ENCODE results near the gene SPRY4.
"Not testable (repeated sequence)": the region's sequence is repeated elsewhere in the genome, so short reads cannot be mapped to it uniquely, and the experiment has no call there.

SPRY4 gene

DNA sequence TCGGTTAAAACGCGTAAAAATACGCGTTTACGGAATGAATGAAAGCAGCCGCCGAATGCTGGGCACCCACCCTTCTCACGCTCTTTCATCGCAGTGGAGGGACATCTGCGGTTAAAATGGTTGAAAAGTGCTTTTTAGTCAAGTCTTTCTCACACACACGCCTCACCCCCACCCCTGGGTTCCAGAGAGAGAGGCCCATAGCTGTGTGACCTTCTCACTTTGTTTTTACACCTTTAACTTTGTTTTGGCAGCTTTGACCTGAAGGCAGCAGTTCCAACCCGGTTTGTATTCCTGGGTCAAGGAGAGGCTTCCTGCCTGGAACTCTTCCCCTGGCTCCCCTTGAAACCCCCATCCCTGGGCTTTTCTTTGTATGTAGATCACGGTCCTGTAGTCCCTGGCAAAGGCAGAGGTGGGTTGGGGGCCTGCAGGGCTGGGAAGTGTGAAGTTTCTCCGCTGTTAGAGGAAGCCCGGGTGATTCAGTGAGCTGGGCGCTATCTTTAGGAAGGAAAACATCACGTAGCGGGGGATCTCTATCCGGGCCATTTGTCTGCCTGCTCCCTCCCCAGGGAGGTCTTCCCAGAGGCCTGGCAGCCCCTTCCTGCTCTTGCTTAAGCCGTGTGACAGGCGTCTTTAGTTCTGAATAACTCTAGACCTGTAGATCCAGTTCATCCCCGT is 29.6 kb downstream of the SPRY4 start:
- DNase-seq (ENCODE audit: low read depth in 2 of 2), result no peak

DNA sequence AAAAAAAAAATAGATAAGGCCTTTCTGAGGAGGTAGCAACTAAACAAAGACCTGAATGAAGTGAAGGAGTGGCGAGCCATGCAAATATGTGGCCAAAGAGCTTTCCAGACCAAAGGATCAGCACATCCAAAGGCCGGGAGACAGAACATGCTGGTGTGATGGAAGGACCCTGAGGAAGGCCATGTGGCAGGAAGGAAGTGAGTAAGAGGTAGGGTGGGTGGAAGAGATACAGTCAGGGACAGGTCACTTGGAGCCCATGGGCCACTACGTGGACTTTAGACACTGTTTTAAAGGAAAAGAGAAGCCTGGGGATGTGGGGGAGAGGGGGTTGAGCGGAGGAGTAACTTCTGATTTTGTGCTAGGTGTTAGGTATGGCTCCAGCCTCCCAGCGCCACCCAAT is 31.3 kb downstream of the SPRY4 start:
- DNase-seq (ENCODE audit: low read depth in 2 of 2), result no peak

- DNase-seq (ENCODE audit: low read depth in 2 of 2), result no peak
Measured at GRCh38 chr5:142292808-142293207, 32.0 kb downstream of the SPRY4 start.

GRCh38 chr5:142292249-142292648 is 32.6 kb downstream of the SPRY4 start:
- no peak for DNase-seq (ENCODE audit: low read depth in 2 of 2)

- no peak for DNase-seq (ENCODE audit: low read depth in 2 of 2)
Measured at GRCh38 chr5:142290577-142291299, 34.1 kb downstream of the SPRY4 start.

DNA sequence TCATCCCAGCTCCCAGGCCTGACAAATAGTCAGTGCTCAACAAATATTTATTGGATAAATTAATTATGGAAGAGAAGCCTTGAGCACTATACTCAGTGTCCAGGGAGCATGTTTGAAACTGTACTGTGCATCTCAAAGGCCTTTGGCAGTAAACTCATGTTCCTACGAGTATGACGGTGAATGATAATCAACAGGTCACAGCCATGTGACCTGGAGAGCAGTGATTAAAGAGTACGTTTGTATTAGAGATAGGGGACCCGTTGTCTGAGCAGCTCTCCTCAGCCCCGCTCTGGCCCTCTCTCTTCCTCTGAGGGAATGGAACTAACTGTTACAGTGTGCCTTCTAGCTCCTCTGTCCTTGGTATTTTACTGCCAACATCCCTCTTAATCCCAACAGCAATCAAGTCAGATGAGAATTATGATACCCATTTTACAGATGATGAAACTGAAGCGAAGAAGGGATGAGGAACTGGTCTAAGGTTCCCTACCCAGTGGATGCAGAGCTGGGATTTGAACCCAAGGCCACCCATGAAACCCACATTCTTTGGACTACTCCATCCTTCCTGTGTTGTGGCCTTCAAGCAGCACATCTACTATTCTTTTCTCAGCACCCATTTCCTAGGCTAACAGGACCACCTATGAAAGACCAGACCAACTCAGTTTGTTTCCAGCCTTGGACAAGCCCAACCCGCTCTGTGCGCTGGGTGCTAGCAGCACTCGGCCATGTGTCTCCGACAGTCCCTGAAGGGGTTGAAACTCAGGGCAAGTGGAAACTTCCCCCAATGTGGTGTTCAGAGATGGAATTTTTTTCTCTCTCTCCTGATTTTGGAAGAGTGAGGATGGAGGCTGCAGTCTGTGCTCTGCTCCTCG is 34.9 kb downstream of the SPRY4 start:
- no peak for DNase-seq (ENCODE audit: low read depth in 2 of 2)

GRCh38 chr5:142287973-142288313 is 36.9 kb downstream of the SPRY4 start:
- DNase-seq (ENCODE audit: low read depth in 2 of 2), result no peak

DNA sequence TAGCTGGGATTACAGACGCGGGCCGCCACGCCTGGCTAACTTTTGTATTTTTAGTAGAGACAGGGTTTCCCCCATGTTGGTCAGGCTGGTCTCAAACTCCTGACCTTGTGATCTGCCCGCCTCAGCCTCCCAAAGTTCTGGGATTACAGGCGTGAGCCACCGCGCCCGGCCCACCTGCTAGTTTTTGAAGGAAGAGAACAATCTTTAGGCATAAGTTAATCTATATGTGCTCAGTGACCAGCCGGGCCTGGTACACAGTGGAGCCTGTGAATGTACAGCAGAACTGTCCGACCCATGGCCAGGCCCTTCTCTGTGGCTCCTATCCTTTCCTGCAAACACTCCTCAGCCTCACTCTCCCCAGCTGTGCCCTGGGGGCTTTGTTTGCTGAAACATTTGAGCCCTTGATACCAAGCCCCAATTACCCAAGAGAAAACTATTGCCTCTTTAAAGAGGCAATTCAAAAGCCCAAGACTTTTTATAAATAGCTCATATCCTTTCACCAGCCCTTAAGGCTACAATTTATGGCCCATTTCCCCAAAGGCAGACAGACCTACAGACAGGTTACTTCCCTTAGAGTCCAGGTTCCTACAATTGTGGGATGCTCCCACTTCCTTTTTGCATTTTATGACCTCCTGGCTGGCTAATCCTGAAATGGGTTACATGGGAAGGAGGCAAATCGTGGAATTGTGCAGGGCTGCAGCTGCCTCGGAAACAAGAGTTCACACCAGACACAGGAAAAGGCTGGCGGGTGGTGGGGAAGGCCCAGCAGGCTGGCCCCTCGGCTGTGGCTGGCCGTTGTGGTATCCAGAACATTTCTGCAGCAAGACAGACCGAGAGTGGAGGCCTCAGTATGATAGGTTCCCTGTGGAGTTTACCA is 37.5 kb downstream of the SPRY4 start:
- DNase-seq (ENCODE audit: low read depth in 2 of 2), result no peak

DNA sequence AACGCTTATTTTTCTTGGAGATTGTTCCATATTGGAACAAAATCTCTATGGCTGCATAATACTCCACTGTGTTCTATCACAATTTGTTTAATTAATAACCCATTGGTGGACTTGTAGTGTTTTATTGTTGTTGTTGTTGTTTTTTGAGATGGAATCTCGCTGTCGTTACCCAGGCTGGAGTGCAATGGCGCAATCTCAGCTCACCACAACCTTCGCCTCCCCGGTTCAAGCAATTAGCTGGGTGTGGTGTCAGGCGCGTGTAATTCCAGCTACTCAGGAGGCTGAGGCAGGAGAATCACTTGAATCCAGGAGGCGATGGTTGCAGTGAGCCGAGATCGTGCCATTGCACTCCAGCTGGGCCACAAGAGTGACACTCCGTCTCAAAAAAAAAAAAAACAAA is 38.7 kb downstream of the SPRY4 start:
- DNase-seq (ENCODE audit: low read depth in 2 of 2), result no peak

DNA sequence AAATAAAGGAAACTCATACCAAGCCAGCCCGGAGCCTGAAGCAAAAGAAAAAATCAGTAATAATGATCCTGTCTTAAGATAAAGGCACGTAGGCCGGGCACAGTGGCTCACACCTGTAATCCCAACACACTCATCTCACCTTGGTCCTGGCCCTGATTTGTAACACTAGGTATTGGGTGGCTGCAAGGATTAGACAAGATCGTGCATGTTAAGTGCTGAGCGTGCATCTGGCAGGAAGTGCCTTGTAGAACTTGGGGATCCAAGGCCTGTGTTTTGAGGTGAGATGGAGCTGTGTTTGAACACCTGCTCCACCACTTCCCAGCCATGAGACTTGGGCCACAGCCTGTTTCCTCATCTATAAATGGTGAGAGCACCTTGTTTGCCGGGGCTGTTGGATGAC is 41.5 kb downstream of the SPRY4 start:
- no peak for DNase-seq (ENCODE audit: low read depth in 2 of 2)

DNA sequence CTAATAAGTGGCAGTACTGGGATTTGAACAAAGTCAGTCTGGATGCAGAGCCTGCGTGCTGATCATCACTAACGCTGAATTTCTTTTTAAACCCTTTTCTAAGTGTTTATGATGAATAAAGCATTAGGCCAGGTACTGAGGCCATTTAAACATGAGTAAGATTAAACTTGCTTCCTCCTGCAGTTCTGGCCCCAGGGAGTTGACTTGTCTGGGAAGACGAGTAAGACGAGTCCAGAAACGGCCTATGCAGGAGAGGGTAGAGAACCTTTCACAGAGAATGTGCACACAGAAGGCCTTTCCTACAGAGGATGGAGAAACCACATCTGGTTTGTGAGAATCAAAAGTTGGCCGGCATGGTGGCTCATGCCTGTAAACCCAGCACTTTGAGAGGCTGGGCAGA is 42.9 kb downstream of the SPRY4 start:
- no peak for DNase-seq (ENCODE audit: low read depth in 2 of 2)

DNA sequence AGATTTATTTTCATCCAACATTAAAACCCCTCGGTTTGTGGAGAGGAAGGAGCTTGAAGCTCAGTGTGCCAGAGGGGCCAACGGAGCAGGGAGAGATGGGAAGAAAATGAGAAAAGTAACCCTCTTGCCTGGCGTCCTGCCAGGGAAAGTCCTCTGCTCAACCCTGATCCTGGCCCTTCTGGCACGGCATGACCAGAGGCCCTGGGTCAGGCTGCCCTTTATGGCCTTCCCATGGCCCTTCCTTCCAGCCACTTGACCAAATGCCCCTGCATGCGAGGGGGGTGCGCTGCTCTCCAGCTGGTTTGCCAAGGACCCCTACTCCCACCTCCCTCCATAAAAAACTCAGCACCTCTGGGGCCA is 43.8 kb downstream of the SPRY4 start:
- DNase-seq (ENCODE audit: low read depth in 2 of 2), result no peak

- no peak for DNase-seq (ENCODE audit: low read depth in 2 of 2)
Measured at GRCh38 chr5:142280066-142281007, 44.5 kb downstream of the SPRY4 start.

DNA sequence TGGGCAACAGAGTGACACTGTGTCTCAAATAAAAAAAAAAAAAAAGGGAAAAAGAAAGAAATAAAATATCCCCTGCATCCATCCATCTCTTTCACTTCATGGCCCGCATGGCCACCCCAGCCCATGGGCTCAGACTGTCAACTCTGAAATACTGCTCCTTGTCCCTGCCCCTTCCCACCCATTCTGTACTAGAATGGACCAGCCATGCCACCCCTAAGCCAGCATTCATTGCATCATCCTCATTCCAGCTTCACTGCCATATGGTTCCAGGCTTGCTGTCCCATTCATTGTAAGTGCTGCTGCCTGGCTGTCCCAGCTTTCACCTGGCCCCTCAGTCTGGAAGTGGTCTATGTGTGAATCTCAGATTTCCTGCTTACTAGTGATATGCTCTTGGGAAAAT is 46.2 kb downstream of the SPRY4 start:
- DNase-seq (ENCODE audit: low read depth in 2 of 2), result no peak

- no peak for DNase-seq (ENCODE audit: low read depth in 2 of 2)
Measured at GRCh38 chr5:142277796-142278195, 47.0 kb downstream of the SPRY4 start.

GRCh38 chr5:142276517-142276916 is 48.3 kb downstream of the SPRY4 start:
- no peak for DNase-seq (ENCODE audit: low read depth in 2 of 2)

DNA sequence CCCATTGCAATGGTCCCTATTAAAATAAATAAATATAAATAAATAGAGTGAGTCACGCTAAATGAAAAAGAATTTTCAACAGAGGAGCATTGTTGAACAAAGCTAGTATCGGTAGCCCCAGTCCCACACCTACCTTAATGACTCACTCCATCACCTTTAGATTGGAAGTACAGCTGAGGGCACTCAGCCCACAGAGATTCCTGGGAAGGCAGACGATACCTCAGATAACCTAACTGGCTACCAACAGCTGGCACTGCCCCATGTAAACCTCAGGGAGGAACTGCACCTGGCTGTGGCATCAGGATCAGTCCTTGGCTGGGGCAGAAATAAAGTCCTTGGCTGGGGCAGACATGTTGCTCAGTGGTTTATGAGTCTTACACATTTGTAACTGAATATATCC is 49.3 kb downstream of the SPRY4 start:
- no peak for DNase-seq (ENCODE audit: low read depth in 2 of 2)

DNA sequence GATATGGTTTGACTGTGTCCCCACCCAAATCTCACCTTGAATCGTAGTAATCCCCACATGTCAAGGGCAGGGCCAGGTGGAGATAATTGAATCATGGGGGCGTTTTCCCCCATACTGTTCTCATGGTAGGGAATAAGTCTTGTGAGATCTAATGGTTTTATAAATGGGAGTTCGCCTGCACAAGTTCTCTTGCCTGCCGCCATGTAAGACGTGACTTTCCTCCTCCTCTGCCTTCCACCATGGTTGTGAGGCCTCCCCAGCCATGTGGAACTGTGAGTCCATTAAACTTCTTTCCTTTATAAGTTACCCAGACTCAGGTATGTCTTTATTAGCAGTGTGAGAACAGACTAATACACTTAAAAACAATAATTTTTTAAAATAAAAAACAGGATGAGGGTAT is 52.2 kb downstream of the SPRY4 start:
- not testable (repeated sequence) for DNase-seq (ENCODE audit: low read depth in 2 of 2)

- not testable (repeated sequence) for DNase-seq (ENCODE audit: low read depth in 2 of 2)
Measured at GRCh38 chr5:142264084-142264483, 60.7 kb downstream of the SPRY4 start.

DNA sequence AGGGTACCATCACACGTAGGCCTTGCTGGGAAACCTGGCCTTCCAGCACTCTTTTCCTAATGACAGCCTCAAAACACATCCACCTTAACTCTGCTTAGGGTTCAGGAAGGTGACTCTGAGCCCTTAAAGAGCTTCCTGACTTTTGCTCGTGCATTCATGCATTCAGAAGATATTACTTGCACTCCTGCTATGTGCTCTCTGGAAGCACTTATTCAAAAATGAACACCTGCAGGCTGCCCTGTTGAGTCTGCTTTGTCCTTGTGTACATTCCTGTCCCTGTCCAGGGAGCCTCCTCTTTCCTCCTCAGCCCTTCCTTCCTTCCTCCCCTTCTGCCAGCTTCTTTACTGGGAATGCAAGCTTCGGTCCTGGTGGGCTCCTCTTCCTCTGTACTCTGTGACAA is 61.5 kb downstream of the SPRY4 start:
- no peak for DNase-seq (ENCODE audit: low read depth in 2 of 2)

DNA sequence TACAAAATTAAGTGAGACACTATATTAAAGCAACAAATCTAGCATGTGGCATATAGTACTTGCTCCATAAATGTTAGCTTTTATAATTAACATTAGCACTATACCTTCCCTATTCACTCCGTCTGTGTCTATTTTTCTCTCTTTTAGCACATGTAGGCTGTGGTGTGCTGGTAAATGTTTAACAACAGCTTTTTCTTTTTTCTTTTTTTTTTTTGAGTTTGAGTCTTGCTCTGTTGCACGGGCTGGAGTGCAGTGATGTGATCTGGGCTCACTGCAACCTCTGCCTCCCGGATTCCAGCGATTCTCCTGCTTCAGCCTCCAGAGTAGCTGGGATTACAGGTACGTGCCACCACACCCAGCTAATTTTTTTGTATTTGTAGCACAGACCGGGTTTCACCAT is 62.1 kb downstream of the SPRY4 start:
- DNase-seq (ENCODE audit: low read depth in 2 of 2), result no peak

Data from stimulated activated CD8-positive, alpha-beta memory T cell treated with anti-CD3 and anti-CD28 coated beads, Interleukin-2, amount 100 ng/mL, for 48 hours (primary cell).